K562 (cell line): ENCODE data around the gene IL1R1. TPM values are rescaled to one million over a fixed set of nuclear protein-coding genes. Genes with fewer than 3 reads are reported as not detected.

Source experiments
- ATAC-seq: fragments of 200-7000 bp; cut with Tn5 transposase; 3 replicates; pipeline ENCODE4 v1.9.1; 2020; ENCODE audit warnings: moderate library complexity
- BruUV-seq: library from RNA; stranded (reverse); fragments of 400-500 nt; replicated peaks from 2 replicates; lab custom pipeline; 2021; lab: Mats Ljungman, UMichigan
- CTCF ChIA-PET: fragments of 300-600 bp; formaldehyde crosslinking; extraction: SDS; loops from one replicate; lab custom pipeline; 2021; ENCODE audit warnings: low intra/inter-chr PET ratio; lab: Yijun Ruan, JAX
- POLR2A ChIA-PET: fragments of 300-600, 350-650 bp; sonication (Branson Sonifier 250); formaldehyde crosslinking; extraction: SDS; loops from one replicate; lab custom pipeline; 2021; ENCODE audit warnings: antibody characterized with exemption, inconsistent platforms; lab: Yijun Ruan, JAX
- DNase-seq, 4 experiments: peaks; one replicate each; pipeline versions ENCODE4 v3.0.0 to v3.0.0-alpha.2; 2011 to 2018; ENCODE audit warnings: low spot score in 3 of 4, mixed read lengths in 3 of 4; ENCODE audit errors: extremely low read depth in 1 of 4
- FAIRE-seq: peaks from 2 replicates; lab custom pipeline; 2011; peaks lifted over from hg19 to GRCh38; lab: Jason Lieb, UNC
- H2AFZ ChIP-seq: 2 replicates; pipeline ENCODE4 v1.6.0; 2011; ENCODE audit warnings: low read depth, low read length, control low read depth, inconsistent platforms
- H3K27ac ChIP-seq: fragments of 200-600 bp; 3 replicates; pipeline ENCODE4 v1.8.0; 2011; ENCODE audit warnings: low read depth, mild to moderate bottlenecking, control low read depth, inconsistent platforms, low read length, moderate library complexity, mixed read lengths; ENCODE audit errors: extremely low read depth
- H3K27me3 ChIP-seq, 2 experiments: fragments of 300-600 bp in 1 of 2; 2 replicates in 1 of 2; 3 replicates in 1 of 2; pipeline versions ENCODE4 v1.6.0 to v1.8.0; 2011; ENCODE audit warnings: inconsistent platforms in 2 of 2, low read length in 2 of 2, mild to moderate bottlenecking in 1 of 2, mixed read lengths in 1 of 2, moderate library complexity in 1 of 2; ENCODE audit not compliant: control insufficient read depth in 2 of 2, insufficient read depth in 2 of 2
- H3K36me3 ChIP-seq: fragments of 300-600 bp; 3 replicates; pipeline ENCODE4 v1.8.0; 2011; ENCODE audit warnings: mild to moderate bottlenecking, low read length, inconsistent platforms; ENCODE audit not compliant: control insufficient read depth, insufficient read depth
- H3K4me1 ChIP-seq, 2 experiments: fragments of 200-600 bp in 1 of 2; replicated peaks in 1 of 2; 2 replicates in 1 of 2; 3 replicates in 1 of 2; pipeline versions ENCODE4 v1.5.1 to v1.8.0; 2011; ENCODE audit warnings: inconsistent platforms in 2 of 2, low read length in 2 of 2, mild to moderate bottlenecking in 1 of 2, mixed read lengths in 1 of 2, moderate library complexity in 1 of 2; ENCODE audit not compliant: control insufficient read depth in 2 of 2, insufficient read depth in 2 of 2
- H3K4me2 ChIP-seq: 2 replicates; pipeline ENCODE4 v1.6.1; 2011; ENCODE audit warnings: low read length, control low read depth, inconsistent platforms, mixed read lengths; ENCODE audit not compliant: insufficient read depth
- H3K4me3 ChIP-seq: fragments of 200-600 bp; sonication (generic), shearing (Covaris generic); 2 replicates; pipeline ENCODE4 v1.5.1; 2016; ENCODE audit warnings: control low read depth, inconsistent platforms
- H3K79me2 ChIP-seq: fragments of 200-600 bp; 3 replicates; pipeline ENCODE4 v1.8.0; 2011; ENCODE audit warnings: low read length, inconsistent platforms; ENCODE audit not compliant: control insufficient read depth, insufficient read depth
- H3K9ac ChIP-seq, 2 experiments: 2 replicates each; pipeline versions ENCODE4 v1.6.0 to v1.6.1; 2011; ENCODE audit warnings: low read depth in 2 of 2, low read length in 2 of 2, control low read depth in 1 of 2, inconsistent platforms in 1 of 2, mild to moderate bottlenecking in 1 of 2, mixed read lengths in 1 of 2; ENCODE audit not compliant: insufficient read depth in 1 of 2
- H3K9me1 ChIP-seq: one replicate; pipeline ENCODE4 v1.6.0; 2011; ENCODE audit warnings: inconsistent platforms, mild to moderate bottlenecking, low read length, moderate library complexity; ENCODE audit not compliant: control insufficient read depth, insufficient read depth
- H3K9me3 ChIP-seq: replicated peaks from 2 replicates; pipeline ENCODE4 v1.5.1; 2011; ENCODE audit warnings: low read depth, low read length, inconsistent platforms; ENCODE audit not compliant: control insufficient read depth, insufficient read depth
- H4K20me1 ChIP-seq: replicated peaks from 2 replicates; pipeline ENCODE4 v1.6.1; 2011; ENCODE audit warnings: low read length, inconsistent platforms, mixed read lengths; ENCODE audit not compliant: control insufficient read depth, insufficient read depth
- EP300 ChIP-seq: IDR thresholded peaks from 2 replicates; pipeline ENCODE4 v1.6.1; 2012; ENCODE audit warnings: low read length, improper control_type of control experiment
- HIVEP1 ChIP-seq: fragments of 250-450 bp; sonication (Bioruptor Pico); IDR thresholded peaks from 2 replicates; pipeline ENCODE4 v1.4.0; 2020; ENCODE audit warnings: mild to moderate bottlenecking
- POLR2AphosphoS5 ChIP-seq: IDR thresholded peaks from 2 replicates; pipeline ENCODE4 v1.6.1; 2011; ENCODE audit warnings: mild to moderate bottlenecking, low read depth, low read length, moderate library complexity; ENCODE audit not compliant: control insufficient read depth, insufficient read depth
- TAL1 ChIP-seq: fragments of 450-650 bp; IDR thresholded peaks from 2 replicates; pipeline ENCODE4 v1.6.1; 2016; ENCODE audit warnings: mild to moderate bottlenecking
- ZNF121 ChIP-seq: sonication (generic); formaldehyde crosslinking; conservative IDR thresholded peaks from 2 replicates; pipeline ENCODE4 v1.8.0; 2022; ENCODE audit warnings: missing genetic modification reagents
- ZNF354B ChIP-seq: fragments of 250-450 bp; sonication (Bioruptor Pico); IDR thresholded peaks from 2 replicates; pipeline ENCODE4 v1.4.0; 2020
- WGBS: fragments of 100-300 bp; shearing (Covaris generic); methylation state at CpG from one replicate; pipeline ENCODE4 v1.1.6; 2016; ENCODE audit warnings: low coverage, mixed read lengths; ENCODE audit not compliant: insufficient coverage; ENCODE audit errors: missing lambda C conversion rate; 5-methylcytosine and 5-hydroxymethylcytosine counted together
- in situ Hi-C: fragments of 300-500 bp; cut with MboI; formaldehyde crosslinking; loops from 4 replicates; pipeline ENCODE4 v1.15.0; 2018; ENCODE audit warnings: inconsistent platforms, mixed read lengths
- intact Hi-C: fragments of 100-400 bp; cut with micrococcal nuclease; formaldehyde crosslinking; loops from 2 replicates; pipeline ENCODE4 v1.14.2; 2022
- polyA plus RNA-seq, 8 experiments: library from polyadenylated mRNA; depleted of rRNA in 4 of 8; stranded (reverse) in 5 of 8; unstranded in 3 of 8; fragments of >200 nt; fragmentation: Nextera tagmentation in 2 of 8; fragmentation: Illumina TruSeq in 1 of 8; extraction: Ambion mirVana in 2 of 8; extraction: Trizol in 1 of 8; gene quantifications; 2 replicates each; pipeline versions ENCODE4 v1.2.1 to v1.2.3, GENCODE V29; 2011 to 2014; ENCODE audit warnings: inconsistent platforms in 1 of 8, missing spikeins in 1 of 8
- total RNA-seq, 7 experiments: library from RNA; depleted of rRNA in 6 of 7; stranded (reverse); fragments of >200 nt in 6 of 7; fragmentation: Illumina TruSeq in 2 of 7; extraction: Trizol in 2 of 7; gene quantifications; 2 replicates each; pipeline versions ENCODE4 v1.2.1 to v1.2.3, GENCODE V29; 2011 to 2021; ENCODE audit warnings: low replicate concordance in 1 of 7
- TF ChIP-seq, protein P1 (sequence below): fragments of 200-800 bp; sonication (Bioruptor generic); IDR thresholded peaks from 2 replicates; pipeline ENCODE4 v1.6.1; 2017; ENCODE audit warnings: missing genetic modification characterization, missing compliant biosample characterization

The IL1R1 gene
- total and polyA plus RNA-seq, 9 of the 15 experiments (the other 6 are each of a cell fraction or from before 2014, with no cell fraction given), result 0.81 to 3.9 (median 1.6) TPM

DNA sequence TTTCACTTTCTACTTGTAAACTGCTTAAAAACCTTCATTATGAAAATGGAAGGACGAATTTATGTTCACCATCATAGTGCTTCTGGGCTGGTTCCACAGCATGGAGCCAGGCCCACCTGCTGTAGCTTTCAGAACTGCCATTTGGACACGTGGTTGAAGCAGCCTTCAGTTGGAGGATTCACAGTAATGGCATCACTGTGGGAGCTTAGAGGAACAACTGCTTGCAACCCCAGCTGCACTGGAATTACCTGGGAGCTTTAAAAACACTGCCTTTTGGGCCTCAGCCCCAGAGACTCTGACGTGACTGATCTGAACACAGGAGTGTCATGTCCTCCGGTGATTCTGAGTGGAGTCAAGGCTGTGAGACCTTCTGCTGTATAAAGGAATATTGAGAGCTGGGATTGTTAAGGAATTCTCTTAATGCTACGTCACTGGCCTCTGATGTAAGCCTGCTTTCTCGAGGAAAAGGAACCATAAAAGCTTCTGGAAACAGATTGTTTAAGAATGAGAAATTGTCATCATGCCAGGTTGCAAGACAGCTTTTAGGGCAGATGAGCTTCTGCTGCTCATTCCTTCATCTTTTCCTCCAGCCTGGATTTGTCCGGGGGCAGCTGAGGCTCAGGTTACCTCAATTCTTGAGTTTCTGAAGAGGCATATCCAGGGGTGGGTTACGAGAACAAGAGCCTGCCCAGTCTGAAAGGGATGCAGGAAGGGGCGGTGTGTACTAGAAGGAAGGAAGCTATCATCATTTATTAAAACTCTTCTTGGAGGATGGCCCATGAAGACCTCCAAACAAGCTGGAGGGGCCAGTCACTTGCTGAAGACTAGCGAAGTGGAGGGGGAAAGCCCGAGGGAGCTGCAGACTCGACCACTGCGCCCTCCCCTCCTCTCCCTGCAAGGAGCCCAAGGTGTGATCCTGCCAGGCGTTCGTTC lies 1.3 kb upstream of the IL1R1 start:
- Histone ChIP-seq H3K4me2 (no peak overlapping the region), H3K36me3 (no peaks in the 10 kb centered on the region; the same call in 2 of the 3 replicates), H3K27me3 (no peaks in the 10 kb centered on the region), H3K79me2 (no peaks in the 10 kb centered on the region), H3K4me3 (no peak overlapping the region), H3K9ac (no peak overlapping the region), H2AFZ (no peak overlapping the region), H3K9me1 (no peaks in the 10 kb centered on the region), H4K20me1 (no peaks in the 10 kb centered on the region), H3K4me1 (peaks cover 14 to 16% of the 10 kb centered on the region in 2 experiments), H3K9me3 (peaks cover 7% of the 10 kb centered on the region), H3K27ac (no peak overlapping the region)
- BruUV-seq, result no TSS peak
- POLR2A ChIA-PET, result interaction anchor here (0.6 to 1.8 kb wide), 5 partner anchors 8 to 115 kb away, joined by 3 to 6 read pairs (median 3); no protein-coding TSS in a partner anchor
- FAIRE-seq (no peak), ATAC-seq (no peak), DNase-seq (no peak)
- TF ChIP-seq, protein P1, sequence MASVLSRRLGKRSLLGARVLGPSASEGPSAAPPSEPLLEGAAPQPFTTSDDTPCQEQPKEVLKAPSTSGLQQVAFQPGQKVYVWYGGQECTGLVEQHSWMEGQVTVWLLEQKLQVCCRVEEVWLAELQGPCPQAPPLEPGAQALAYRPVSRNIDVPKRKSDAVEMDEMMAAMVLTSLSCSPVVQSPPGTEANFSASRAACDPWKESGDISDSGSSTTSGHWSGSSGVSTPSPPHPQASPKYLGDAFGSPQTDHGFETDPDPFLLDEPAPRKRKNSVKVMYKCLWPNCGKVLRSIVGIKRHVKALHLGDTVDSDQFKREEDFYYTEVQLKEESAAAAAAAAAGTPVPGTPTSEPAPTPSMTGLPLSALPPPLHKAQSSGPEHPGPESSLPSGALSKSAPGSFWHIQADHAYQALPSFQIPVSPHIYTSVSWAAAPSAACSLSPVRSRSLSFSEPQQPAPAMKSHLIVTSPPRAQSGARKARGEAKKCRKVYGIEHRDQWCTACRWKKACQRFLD (CRISPR knock-in tag), result no peak
- no peak for TF ChIP-seq TAL1
- TF ChIP-seq EP300, result no peak
- no peak for TF ChIP-seq HIVEP1
- TF ChIP-seq POLR2AphosphoS5, result no peak
- TF ChIP-seq ZNF354B, result no peak
- no peak for TF ChIP-seq ZNF121 (CRISPR knock-in tag)
- intact Hi-C loops, result no loop called here
- CTCF ChIA-PET, result no interaction called here
- in situ Hi-C loops, result no loop called here
- WGBS, result 61% methylated on average over 13 of the region's 15 CpGs
